ENCODE data around the gene TINAGL1.
"Not testable (repeated sequence)": the region's sequence is repeated elsewhere in the genome, so short reads cannot be mapped to it uniquely, and the experiment has no call there.

The TINAGL1 gene

DNA sequence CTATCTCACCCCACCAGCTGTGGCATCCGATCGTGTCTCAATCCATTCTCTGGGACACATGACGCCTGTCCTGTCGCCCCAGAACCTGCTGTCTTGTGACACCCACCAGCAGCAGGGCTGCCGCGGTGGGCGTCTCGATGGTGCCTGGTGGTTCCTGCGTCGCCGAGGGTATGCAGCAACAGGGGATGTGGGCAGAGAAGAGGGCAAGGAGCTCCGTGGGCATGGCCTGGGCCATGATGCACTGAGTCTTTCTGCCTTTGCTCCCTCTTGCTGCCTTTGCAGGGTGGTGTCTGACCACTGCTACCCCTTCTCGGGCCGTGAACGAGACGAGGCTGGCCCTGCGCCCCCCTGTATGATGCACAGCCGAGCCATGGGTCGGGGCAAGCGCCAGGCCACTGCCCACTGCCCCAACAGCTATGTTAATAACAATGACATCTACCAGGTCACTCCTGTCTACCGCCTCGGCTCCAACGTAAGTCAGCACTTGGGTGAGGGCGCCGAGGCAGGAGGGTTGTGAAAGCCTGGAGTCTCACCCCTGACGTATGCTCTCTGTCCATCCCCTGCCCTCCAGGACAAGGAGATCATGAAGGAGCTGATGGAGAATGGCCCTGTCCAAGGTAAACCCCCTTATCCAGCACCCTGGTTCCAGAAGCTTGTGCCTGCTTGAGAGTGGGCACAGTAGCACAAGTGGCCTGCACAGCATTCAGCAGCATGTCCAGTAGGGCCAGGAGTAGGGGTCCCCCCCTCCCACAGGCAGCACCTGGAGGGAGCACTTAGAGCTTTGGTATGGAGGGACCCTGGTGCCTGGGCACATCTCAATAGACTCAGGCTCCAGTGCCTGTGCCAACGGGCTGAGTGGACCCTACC, 8.8 kb downstream of the TINAGL1 start:
- no peak for DNase-seq

DNA sequence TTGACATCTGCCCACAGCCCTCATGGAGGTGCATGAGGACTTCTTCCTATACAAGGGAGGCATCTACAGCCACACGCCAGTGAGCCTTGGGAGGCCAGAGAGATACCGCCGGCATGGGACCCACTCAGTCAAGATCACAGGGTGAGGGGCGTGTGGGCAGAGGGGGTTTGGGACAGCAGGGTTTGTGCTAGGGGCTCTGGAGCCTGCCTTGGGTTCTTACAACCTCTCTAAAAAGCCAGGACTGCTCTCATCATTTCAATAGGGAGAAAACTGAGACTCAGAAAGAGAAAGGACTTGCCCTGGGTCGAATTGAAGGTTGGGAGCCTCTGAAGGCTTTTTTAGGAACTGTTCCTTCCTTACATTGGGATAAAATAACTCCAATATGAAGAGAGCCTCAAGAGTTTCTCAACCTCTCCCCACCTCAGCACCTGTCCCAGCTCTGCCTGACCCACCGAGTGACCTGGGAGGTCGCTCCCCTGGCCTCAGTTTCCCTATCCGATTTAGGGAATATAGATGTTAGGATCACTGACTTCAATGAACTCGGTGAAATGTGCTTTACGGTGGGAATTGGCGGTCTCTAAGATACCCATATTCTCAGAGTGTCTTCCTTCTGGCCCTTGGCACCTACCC, 9.5 kb downstream of the TINAGL1 start:
- no peak for DNase-seq

DNA sequence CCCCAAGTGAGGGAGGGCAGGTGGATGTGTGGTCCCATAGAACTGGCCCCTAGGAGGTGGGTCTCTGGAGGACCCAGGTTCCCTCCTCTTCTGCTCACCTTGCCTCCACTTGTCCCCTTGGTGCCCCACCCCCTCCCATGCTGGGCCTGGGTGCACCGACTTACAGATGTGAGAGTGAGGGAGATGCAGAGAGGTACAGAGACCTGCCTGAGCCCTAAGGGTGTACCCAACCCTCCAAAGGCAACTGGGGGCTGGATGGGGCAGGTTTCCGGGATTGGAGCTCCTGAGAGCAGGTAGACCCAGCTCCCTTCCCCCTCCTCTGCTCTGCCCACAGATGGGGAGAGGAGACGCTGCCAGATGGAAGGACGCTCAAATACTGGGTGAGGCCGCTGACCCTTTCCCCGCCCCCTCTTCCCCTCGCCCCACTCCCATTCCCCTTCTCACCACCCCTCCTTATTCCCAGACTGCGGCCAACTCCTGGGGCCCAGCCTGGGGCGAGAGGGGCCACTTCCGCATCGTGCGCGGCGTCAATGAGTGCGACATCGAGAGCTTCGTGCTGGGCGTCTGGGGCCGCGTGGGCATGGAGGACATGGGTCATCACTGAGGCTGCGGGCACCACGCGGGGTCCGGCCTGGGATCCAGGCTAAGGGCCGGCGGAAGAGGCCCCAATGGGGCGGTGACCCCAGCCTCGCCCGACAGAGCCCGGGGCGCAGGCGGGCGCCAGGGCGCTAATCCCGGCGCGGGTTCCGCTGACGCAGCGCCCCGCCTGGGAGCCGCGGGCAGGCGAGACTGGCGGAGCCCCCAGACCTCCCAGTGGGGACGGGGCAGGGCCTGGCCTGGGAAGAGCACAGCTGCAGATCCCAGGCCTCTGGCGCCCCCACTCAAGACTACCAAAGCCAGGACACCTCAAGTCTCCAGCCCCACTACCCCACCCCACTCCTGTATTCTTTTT, 10.3 kb downstream of the TINAGL1 start:
- no peak for DNase-seq

DNA sequence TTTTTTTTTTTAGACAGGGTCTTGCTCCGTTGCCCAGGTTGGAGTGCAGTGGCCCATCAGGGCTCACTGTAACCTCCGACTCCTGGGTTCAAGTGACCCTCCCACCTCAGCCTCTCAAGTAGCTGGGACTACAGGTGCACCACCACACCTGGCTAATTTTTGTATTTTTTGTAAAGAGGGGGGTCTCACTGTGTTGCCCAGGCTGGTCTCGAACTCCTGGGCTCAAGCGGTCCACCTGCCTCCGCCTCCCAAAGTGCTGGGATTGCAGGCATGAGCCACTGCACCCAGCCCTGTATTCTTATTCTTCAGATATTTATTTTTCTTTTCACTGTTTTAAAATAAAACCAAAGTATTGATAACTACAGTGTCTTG, 11.0 kb downstream of the TINAGL1 start:
- DNase-seq = not testable (repeated sequence)

DNA sequence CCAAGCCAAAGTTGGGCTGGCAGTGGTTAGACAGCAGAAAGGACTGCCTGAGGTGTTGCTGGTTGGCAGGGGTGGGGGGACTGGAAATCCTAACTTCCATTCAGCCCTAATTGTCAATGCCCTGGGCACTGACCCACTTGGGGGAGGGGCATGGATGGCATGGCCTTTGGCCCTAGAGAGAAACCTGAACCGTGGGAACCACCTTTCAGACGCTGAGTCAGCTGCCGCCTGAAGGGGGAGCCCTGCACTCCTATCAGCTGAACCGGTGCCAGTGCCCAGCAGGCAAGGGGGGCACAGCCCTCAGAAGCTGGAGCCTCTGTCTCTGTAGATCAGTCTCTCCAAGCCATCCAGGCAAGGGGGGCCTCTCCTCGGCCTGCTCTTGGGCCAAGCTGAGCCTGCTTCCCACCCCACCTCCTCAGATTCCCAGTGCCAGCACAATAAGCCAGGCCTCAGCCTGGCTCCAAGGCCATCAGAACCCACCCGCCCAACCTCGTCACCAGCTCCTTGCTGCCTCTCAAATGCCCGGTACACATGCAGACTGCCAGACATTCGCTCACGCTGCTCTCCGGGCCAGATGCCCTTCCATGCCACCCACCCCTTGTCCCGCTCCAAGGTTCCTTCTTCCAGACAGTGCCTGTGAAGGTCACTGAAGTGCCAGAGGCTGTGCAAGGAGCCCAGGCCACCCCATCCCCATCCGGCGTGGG, 11.6 kb downstream of the TINAGL1 start:
- DNase-seq = no peak

DNA sequence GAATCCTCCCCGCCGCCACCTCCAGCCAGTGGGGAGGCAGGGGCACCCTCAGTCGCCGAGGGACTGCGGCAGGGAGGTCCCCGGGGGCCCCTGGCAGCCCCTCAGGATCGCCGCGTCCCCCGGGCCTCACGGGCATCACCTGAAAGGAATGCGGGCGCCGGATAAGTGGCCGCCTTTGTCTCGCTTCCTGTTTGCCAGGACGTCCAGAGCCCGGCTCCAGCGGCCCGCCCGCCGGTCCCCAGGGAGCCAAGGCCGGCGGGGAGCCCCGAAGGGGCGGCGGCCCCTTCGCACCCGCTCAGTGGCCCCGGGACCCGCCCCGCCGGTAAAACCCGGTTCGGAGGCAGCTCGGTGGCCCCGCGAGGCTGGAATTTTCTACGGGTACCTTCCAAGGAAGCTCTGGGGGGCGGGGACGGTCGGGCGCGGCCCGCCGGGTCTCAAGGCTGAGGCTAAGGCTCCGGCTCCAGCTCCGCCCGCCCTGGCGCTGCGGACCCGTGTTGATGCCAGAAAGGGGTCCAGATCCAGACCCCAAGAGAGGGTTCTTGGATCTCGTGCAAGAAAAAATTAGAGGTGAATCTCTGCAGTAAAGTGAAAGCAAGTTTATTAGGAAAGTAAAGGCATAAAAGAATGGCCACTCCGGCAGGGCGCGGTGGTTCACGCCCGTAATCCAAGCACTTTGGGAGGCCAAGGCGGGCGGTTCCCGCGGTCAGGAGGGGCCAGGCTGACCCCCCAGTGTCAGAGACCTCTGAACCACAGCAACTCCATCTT, 12.6 kb downstream of the TINAGL1 start:
- DNase-seq = no peak

DNA sequence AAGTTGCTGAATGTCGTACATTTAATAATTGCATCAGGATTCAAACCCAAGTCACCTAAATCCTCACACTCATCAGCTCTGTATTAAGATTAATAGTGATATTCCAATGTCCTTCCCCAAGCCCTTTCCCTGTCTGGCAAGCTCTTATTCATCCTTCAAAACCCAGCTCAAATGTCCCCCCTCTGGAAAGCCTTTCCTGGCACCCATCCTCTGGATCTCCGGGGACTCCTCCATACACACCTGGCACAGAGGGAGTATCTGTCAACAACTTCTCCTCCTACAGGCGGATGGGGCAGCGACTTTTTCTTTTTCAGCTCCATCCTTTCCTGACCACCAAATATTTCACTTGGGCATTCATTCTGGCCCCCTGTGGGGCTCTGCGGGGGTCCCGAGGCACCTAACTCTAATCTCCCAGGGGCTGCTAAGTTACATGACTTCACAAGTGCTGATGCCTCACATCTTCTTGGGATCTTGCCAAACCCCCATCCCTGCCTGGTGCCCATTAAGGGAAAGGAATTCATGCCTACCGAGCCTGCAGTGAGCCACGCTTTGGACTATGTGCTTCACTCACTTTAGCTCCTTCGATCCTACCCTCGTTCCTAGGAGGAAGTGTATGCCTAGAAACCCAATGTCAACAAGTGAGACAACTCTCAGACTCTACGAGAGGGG, 15.2 kb downstream of the TINAGL1 start:
- no peak for DNase-seq

GRCh38 chr1:31592132-31592531, 15.8 kb downstream of the TINAGL1 start:
- DNase-seq = no peak

- DNase-seq = no peak
These were observed 16.9 kb downstream of the TINAGL1 start for GRCh38 chr1:31593136-31593665.

DNA sequence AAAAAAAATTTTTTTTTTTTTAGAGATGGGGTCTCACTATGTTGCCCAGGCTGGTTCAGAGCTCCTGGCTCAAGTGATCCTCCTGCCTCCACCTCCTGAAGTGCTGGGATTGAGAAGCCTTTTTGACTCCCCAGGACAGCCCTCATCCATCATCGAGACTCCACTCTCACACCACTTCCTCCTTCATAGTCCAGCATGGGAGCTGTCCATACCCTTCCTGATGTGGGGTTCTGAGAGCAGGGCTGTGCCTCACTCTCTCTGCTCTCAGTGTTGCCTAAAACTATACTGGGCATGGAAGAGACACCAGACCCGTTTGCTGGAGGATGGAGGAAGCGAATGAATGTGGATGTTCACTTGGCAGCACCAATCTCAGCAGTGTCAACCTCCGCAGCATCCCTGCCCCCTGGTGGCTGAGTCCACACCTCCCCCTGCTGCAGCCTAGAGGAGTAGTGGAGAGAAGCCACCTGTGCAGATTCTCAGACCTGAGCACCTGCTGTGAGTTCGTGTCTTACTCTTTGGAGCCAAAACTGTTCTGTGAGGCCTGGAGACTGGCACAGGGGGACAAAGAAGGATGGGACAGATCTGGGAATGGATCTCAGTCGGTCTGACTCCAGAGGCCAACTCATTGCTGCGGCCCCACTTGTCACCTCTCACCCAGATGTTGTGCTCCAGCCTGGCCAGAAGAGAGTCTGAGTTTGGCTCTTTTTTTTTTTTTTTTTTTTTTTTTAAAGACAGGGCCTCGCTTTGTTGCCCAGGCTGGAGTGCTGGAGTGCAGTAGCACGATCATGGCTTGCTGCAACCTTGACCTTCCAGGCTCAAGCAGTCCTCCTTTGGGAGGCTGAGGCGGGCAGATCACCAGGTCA, 17.7 kb downstream of the TINAGL1 start:
- DNase-seq = no peak

DNA sequence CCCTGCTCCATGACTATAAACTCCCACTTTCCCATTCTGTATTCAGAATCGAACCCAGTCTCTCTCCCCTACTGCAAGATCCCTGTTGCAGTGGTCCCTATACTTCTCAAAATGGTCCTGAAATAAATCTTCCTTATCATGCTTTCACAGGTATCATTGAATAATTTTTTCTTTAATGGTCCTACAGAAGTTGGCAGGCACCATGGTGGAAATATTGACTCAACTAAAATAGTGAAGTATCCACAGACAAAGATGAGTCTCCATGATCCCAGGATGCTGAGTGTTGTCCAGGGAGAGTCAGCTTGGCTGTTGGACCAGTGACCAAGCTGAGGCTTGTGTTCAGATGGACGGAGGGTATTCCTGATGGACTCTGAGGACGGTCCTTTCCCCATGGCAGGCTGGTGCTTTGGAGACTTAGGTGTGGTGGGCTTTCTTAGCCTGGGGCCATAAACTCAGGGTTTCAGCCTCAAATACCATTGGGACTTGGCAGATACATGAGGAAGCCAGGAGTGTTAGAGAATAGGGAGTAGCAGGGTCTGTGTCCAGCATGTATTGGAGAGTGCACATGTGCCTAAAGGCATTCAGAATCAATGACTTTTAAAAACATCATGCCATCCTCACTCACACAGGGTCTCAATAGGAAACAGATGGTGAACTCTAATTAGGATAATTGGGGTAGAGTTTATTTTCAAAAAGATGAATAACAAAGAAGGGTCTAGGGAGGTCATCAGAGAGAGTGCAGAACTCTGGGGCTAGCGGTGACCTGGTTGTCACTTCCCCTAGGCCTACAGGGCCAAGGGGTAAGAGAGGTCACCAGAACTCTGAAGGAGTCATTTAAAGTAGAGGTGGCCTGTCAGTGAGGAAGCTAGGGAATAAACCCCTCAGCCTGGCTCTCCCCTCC, 19.8 kb downstream of the TINAGL1 start:
- no peak for DNase-seq

- no peak for DNase-seq
These were observed 20.4 kb downstream of the TINAGL1 start for GRCh38 chr1:31596737-31597097.

DNA sequence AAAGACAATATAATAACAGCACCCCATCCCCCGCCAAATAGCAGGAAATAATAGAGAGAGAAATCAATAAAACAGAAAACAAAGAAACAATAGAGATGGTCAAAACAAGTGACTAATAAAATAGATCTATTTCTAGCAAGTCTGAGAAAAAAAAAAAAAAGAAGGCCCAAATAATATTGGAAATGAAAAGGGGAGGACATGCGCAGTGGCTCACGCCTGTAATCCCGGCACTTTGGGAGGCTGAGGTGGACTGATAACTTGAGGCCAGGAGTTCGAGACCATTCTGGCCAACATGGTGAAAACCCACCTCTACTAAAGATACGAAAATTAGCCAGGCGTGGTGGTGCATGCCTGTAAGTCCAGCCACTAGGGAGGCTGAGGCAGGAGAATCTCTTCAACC, 22.7 kb downstream of the TINAGL1 start:
- no peak for DNase-seq

- DNase-seq = no peak
These were observed 24.3 kb downstream of the TINAGL1 start for GRCh38 chr1:31600641-31601040.

- DNase-seq = no peak
These were observed 25.8 kb downstream of the TINAGL1 start for GRCh38 chr1:31602081-31602480.

- no peak for DNase-seq
These were observed 29.7 kb downstream of the TINAGL1 start for GRCh38 chr1:31605908-31606427.

DNA sequence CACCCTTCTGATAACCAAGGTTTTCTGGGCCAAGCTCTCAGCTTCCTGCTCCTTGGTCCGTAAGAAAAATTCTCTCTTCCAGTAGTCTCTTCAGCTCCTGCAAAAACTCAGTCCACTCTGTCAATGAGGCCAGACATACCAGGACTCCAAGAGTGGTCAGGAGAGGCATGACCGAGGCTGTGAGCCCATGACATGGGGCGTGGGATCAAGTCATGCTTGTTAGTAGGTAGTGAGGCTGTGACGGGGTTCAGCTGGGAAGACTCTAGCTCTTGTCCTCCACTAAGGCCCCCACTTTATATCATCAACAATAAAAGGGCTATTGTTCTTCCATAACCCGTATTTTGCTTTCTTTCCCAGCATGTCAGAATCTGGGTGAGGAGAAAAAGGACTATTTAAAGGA, 31.0 kb downstream of the TINAGL1 start:
- no peak for DNase-seq

DNA sequence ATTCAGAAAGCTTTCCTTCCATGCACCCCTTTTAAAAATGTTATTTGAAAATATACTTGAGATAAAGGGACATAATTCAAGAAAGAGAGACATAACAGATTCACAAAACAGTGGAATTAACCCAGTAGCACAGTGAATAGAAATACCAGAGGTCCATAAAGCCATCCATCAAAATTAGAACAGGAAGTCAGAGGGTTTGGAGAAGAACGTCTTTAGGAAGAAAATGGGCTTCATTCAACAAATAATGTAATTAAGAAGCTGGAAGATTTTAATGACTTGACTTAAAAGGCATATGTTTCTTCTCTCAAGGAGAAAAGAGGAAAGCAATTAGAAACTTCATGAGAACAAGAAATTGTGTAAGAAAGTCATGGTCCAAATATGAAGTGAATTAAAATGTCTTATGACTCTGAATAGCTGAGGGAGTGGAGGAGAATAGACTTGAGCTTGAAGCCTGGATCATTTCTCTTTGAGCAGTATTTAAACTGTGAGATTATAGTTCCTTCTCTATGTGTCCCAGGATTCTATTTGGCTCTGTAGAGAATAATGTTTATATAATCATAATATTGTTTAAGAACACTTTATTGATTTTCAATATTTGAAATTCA, 33.3 kb downstream of the TINAGL1 start:
- DNase-seq = no peak

Measured in cerebellar nuclear complex (tissue), 1 donor.